Fibroblast of pulmonary artery (primary cell): ENCODE data around the gene EPHB3.

Experiments
- DNase-seq: peaks from one replicate; pipeline ENCODE4 v3.0.0-alpha.2; 2010; ENCODE audit warnings: low read depth
- H3K4me3 ChIP-seq: replicated peaks from 2 replicates; pipeline ENCODE4 v1.5.1; 2011; ENCODE audit warnings: low read depth, mild to moderate bottlenecking, control low read depth, low read length, moderate library complexity
- TF ChIP-seq, protein P1 (sequence below): IDR thresholded peaks from 2 replicates; pipeline ENCODE4 v1.5.1; 2011; ENCODE audit warnings: mild to moderate bottlenecking, control low read depth, low read length, inconsistent platforms; ENCODE audit errors: missing control alignments

The EPHB3 gene

DNA sequence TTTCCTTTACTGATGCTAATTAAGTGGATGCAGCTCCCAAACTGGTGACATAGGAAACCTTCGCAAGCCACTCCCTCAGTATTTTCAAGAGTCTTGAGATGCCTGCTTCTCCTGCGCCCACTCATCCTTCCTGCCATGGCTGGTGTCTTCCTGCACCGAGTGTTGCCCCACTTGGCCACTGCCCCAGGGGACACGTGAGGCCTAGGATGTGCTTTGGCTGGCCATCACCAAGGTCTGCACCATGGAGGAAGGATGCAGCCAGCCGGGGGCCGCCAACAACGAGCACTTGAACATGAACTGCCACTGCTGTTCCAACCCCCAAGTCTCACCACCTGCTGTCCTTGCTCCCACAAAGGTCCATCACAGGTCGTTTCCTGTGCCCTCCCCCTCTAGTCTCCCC is 34.1 kb downstream of the EPHB3 start:
- TF ChIP-seq, protein P1, sequence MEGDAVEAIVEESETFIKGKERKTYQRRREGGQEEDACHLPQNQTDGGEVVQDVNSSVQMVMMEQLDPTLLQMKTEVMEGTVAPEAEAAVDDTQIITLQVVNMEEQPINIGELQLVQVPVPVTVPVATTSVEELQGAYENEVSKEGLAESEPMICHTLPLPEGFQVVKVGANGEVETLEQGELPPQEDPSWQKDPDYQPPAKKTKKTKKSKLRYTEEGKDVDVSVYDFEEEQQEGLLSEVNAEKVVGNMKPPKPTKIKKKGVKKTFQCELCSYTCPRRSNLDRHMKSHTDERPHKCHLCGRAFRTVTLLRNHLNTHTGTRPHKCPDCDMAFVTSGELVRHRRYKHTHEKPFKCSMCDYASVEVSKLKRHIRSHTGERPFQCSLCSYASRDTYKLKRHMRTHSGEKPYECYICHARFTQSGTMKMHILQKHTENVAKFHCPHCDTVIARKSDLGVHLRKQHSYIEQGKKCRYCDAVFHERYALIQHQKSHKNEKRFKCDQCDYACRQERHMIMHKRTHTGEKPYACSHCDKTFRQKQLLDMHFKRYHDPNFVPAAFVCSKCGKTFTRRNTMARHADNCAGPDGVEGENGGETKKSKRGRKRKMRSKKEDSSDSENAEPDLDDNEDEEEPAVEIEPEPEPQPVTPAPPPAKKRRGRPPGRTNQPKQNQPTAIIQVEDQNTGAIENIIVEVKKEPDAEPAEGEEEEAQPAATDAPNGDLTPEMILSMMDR = no peak
- H3K4me3 ChIP-seq = no peak overlapping the region
- DNase-seq = no peak

DNA sequence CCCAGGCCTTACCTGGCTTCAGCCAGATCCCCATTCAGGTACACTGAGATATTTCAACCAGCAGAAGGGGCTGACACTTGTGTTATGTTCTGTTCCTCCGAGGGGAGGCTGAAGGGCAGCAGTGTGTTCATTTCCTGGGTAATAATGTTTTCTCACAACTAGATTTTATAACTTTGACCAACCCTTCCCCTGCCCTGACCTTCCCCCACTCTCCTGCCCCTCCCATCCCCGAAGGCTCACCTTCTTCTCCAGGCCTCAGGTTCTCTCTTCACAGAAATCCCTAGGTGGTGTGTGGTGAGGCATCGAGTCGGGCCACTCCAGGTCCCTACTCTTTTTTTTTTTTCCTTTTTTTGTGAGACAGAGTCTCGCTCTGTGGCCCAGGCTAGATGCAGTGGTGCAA is 34.6 kb downstream of the EPHB3 start:
- no peak overlapping the region for H3K4me3 ChIP-seq
- DNase-seq = no peak
- TF ChIP-seq, protein P1 = no peak

DNA sequence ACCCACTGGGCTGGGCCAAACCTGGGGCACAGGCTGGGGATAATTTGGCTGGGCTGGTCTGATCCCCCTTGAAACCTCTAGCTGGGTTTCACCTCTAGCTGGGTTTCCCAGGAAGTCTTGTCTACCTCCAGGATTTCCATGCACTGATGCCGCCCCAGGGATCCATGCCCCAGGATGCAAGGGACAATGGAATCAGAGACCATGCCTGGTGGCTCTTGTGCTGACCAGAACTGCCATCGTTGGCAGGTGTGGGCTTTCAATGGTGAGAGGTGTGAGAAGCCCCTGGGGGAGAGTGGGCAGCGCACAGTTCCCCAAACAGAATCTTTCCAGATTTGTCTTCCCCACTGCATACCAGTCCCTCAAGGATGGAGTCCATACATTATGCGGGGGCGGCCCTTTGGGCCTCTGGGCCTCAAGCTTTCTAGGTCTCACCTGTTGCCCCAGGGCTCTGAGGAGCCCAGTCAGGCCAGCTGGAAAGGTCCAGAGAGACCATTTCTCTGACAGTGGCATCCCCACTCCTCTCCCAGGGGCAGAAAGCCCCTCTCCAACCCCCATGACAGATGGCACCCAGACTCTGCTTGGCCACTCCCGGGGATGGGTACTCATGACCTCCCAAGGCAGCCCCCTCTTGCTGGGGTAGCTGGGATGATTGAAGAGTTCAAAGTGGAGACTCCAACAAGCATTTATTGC is 35.4 kb downstream of the EPHB3 start:
- no peak for DNase-seq
- TF ChIP-seq, protein P1 = no peak
- no peak overlapping the region for H3K4me3 ChIP-seq

DNA sequence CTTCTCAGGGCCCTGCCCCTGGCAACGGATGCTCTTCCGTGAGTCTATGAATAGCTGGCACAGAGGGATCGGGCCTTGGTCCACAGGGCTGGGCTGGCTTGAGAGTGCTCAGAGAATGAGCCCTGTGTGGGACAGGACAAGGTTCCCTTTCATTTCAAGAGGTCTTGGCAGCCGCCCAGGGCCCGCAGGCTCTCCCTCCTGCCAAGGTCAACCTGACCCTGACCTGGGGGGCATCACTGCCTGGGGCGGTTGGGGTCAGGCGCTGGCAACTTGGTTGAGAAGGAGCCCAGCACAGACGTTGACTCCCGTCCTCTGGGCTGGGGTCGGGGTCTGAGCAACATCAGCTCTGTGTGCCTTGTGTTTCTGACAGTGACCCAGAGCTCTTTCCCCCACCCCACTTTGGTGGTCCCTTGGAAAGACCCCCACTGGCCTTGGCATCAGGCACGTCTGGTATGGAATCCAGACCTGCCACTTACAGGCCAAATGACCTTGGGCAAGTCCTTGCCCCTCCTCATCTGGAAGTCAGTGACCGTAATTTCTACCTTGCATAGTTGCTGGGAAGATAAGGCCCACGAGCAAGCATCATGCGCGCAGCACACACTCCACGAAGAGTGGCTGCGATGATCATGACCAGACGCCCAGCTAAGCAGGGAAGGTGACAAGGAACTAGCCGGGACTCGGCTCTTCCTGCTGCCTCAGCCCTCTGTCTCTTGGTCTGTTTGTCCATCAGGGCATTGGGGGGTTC is 36.4 kb downstream of the EPHB3 start:
- H3K4me3 ChIP-seq = no peak overlapping the region
- TF ChIP-seq, protein P1 = no peak
- no peak for DNase-seq

GRCh38 chr3:184598574-184598927 is 37.0 kb downstream of the EPHB3 start:
- no peak overlapping the region for H3K4me3 ChIP-seq
- TF ChIP-seq, protein P1 = no peak

GRCh38 chr3:184599143-184599542 is 37.6 kb downstream of the EPHB3 start:
- TF ChIP-seq, protein P1 = no peak

More at GRCh38 chr3:184598574-184598927, 37.0 kb downstream of the EPHB3 start:
- no peak for DNase-seq

More at GRCh38 chr3:184599143-184599542, 37.6 kb downstream of the EPHB3 start:
- no peak for DNase-seq
- H3K4me3 ChIP-seq = no peak overlapping the region
